GM20000 (cell line): ENCODE data around the gene ASTN2.

Experiments
- DNase-seq: peaks from one replicate; pipeline ENCODE4 v3.0.0; 2012; ENCODE audit warnings: low spot score
- CTCF ChIP-seq: IDR thresholded peaks from 2 replicates; pipeline ENCODE4 v1.5.1; 2012; ENCODE audit warnings: mild to moderate bottlenecking, control low read depth; ENCODE audit errors: extremely low read depth, missing control alignments

The ASTN2 gene

GRCh38 chr9:117394655-117395054 lies 20.2 kb downstream of the ASTN2 start:
- no peak for DNase-seq
- TF ChIP-seq CTCF: no peak

- no peak for DNase-seq
- no peak for TF ChIP-seq CTCF
Measured at GRCh38 chr9:117392992-117393391, 21.9 kb downstream of the ASTN2 start.

GRCh38 chr9:117387422-117387821 lies 27.4 kb downstream of the ASTN2 start:
- DNase-seq: no peak
- no peak for TF ChIP-seq CTCF

GRCh38 chr9:117379341-117379740 lies 35.5 kb downstream of the ASTN2 start:
- no peak for DNase-seq
- no peak for TF ChIP-seq CTCF

GRCh38 chr9:117377046-117377445 lies 37.8 kb downstream of the ASTN2 start:
- no peak for DNase-seq

GRCh38 chr9:117375956-117376355 lies 38.9 kb downstream of the ASTN2 start:
- DNase-seq: no peak
- no peak for TF ChIP-seq CTCF

More at GRCh38 chr9:117377046-117377445, 37.8 kb downstream of the ASTN2 start:
- TF ChIP-seq CTCF: no peak

GRCh38 chr9:117374076-117374725 lies 40.7 kb downstream of the ASTN2 start:
- no peak for DNase-seq
- TF ChIP-seq CTCF: no peak
